ENCODE results near the gene CPTP.

- TF ChIP-seq CTCF (IDR thresholded peaks at IDR 0.05) (no peak), POLR2A (IDR thresholded peaks at IDR 0.05) (no peak)
Observed at GRCh38 chr1:1282998-1283397, 41.6 kb upstream of the CPTP start.
